Neural crest cell (in vitro differentiated cells): Measurements from ENCODE around the gene CDKN2B-AS1. TPM values are rescaled to one million over a fixed set of nuclear protein-coding genes. Genes with fewer than 3 reads are reported as not detected.

Source experiments
- DNase-seq: peaks from one replicate; pipeline ENCODE4 v3.0.0; 2021; ENCODE audit warnings: low read depth, mixed read lengths, low spot score
- H3K27ac Mint-ChIP-seq: one replicate; pipeline ENCODE4 v1.8.0; 2021; ENCODE audit warnings: mild to moderate bottlenecking, mixed read lengths; ENCODE audit not compliant: unreplicated experiment
- H3K27me3 Mint-ChIP-seq: 2 replicates; pipeline ENCODE4 v1.8.0; 2021; ENCODE audit warnings: low read depth, mild to moderate bottlenecking, mixed read lengths
- H3K36me3 Mint-ChIP-seq: 2 replicates; pipeline ENCODE4 v1.8.0; 2021; ENCODE audit warnings: low read depth, mild to moderate bottlenecking, mixed read lengths
- H3K4me1 Mint-ChIP-seq: 2 replicates; pipeline ENCODE4 v1.8.0; 2021; ENCODE audit warnings: mixed read lengths
- H3K4me3 Mint-ChIP-seq: one replicate; pipeline ENCODE4 v1.8.0; 2021; ENCODE audit warnings: mild to moderate bottlenecking, mixed read lengths
- H3K9me3 Mint-ChIP-seq: 2 replicates; pipeline ENCODE4 v1.8.0; 2021; ENCODE audit warnings: mixed read lengths
- total RNA-seq: library from RNA; stranded (reverse); gene quantifications from 2 replicates; pipeline ENCODE4 v1.2.1, GENCODE V29; 2021
- TF ChIP-seq, protein P1 (sequence below): fragments of 200-600 bp; sonication (generic); conservative IDR thresholded peaks from 2 replicates; pipeline ENCODE4 v1.5.0; 2021; ENCODE audit warnings: antibody characterized with exemption, mild to moderate bottlenecking

Gene CDKN2B-AS1
- total RNA-seq, 1 donor from 2014 or later: 0.21 TPM

DNA sequence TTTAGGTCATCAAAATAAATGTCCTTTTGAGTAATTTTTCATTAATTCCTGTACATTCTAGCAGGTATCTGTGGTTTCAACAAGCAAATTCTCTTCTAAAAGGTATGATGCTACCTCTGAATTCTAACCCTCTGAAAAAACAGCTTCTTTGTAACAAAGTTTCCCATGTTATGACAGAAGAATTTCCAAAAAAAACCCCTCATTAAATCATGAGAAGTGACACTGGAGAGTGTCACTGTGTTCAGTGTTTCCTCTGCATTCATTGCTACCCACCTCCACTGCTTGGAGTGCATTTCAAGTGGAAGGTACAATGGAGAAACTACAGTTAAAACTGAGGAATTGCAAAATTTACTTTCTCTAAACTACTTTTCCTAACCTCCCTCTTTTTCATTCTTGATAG is 10.5 kb upstream of the CDKN2B-AS1 start:
- TF ChIP-seq, protein P1, sequence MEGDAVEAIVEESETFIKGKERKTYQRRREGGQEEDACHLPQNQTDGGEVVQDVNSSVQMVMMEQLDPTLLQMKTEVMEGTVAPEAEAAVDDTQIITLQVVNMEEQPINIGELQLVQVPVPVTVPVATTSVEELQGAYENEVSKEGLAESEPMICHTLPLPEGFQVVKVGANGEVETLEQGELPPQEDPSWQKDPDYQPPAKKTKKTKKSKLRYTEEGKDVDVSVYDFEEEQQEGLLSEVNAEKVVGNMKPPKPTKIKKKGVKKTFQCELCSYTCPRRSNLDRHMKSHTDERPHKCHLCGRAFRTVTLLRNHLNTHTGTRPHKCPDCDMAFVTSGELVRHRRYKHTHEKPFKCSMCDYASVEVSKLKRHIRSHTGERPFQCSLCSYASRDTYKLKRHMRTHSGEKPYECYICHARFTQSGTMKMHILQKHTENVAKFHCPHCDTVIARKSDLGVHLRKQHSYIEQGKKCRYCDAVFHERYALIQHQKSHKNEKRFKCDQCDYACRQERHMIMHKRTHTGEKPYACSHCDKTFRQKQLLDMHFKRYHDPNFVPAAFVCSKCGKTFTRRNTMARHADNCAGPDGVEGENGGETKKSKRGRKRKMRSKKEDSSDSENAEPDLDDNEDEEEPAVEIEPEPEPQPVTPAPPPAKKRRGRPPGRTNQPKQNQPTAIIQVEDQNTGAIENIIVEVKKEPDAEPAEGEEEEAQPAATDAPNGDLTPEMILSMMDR: no peak
- DNase-seq: no peak
- H3K4me3 Mint-ChIP-seq: no peak overlapping the region
- H3K36me3 Mint-ChIP-seq: no peaks in the 10 kb centered on the region
- peaks cover 97% of the 10 kb centered on the region for H3K27me3 Mint-ChIP-seq
- H3K4me1 Mint-ChIP-seq: peaks cover 4% of the 10 kb centered on the region
- H3K27ac Mint-ChIP-seq: no peak overlapping the region
- H3K9me3 Mint-ChIP-seq: no peaks in the 10 kb centered on the region

DNA sequence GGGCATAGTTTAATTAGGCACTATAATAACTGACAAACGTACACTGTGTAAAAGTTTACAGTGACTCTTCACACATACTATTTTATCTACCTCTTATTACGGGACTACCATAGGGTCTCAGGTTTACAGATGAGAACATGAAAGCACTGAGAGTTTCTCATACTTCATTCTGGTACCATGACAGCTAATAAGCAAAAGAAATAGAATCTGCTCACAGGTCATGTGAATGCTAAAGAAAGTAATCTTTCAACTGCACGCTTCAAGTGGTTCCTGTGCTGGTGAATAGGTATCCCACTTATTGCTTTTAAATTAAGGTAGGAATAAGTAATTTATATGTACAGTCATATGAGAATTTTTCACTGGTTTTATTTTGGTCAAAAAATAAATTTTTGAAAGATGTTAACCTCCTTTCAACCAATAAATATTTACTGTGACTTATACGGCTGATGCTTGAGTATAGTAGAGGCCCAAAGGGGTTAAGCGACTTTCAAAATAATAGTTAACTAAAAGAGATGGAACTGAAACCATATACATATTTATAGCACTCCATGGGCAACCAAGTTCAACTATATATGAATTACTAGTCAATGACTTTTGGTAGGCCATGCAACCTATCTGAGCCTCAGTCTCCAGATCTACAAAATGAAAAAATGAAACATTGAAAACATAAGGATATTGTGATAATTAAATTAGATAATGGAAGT is 8.5 kb upstream of the CDKN2B-AS1 start:
- Mint-ChIP-seq H3K4me3 (no peak overlapping the region), H3K27me3 (peaks cover 99% of the 10 kb centered on the region), H3K9me3 (no peaks in the 10 kb centered on the region), H3K27ac (no peak overlapping the region), H3K4me1 (peaks cover 4% of the 10 kb centered on the region), H3K36me3 (peaks cover 3% of the 10 kb centered on the region)
- DNase-seq: no peak
- TF ChIP-seq, protein P1: no peak

DNA sequence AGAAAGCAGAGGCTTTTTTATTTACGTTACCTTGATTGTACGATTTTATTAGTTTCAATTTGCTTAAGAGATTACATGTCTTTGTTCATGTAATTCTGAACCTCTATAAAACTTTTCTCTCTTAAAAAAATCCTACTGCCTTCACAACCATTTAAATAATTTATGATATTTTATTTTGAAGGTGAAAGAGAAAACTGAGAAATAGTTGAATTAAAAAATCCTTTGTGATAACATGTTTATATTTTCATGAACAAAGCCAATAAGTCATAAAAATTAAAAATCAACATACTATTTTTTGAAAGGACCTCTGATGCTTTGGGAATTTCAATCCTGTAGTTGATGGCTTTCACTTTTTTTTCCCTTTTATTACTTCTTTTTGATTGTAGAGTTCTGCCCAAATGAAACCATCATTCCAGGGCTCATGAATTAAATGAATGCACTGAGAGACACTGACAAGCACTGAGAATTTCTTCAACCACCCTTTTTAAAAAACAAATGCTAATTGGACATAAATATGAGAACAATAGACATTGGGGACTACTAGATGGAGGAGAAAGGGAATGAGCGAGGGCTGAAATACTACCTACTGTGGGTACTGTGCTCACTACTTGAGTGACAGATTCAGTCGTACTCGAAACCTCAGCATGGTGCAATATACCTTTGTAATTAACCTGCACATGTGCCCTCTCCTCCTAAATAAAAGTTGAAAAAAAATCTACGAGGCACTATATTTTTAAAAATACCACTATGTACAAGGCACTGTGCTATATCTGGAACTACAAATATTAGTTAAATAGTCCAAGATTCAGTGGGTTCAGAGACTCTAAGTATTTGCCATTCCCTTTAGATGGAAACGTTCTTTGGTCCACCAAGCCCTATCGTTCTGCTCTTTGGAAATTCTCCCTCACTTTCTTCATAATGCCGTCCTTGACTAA is 6.3 kb upstream of the CDKN2B-AS1 start:
- DNase-seq: no peak
- Mint-ChIP-seq H3K36me3 (peaks cover 3% of the 10 kb centered on the region), H3K27me3 (peaks cover 94% of the 10 kb centered on the region), H3K9me3 (no peaks in the 10 kb centered on the region), H3K4me1 (peaks cover 6% of the 10 kb centered on the region), H3K4me3 (no peak overlapping the region), H3K27ac (no peak overlapping the region)
- TF ChIP-seq, protein P1: no peak

DNA sequence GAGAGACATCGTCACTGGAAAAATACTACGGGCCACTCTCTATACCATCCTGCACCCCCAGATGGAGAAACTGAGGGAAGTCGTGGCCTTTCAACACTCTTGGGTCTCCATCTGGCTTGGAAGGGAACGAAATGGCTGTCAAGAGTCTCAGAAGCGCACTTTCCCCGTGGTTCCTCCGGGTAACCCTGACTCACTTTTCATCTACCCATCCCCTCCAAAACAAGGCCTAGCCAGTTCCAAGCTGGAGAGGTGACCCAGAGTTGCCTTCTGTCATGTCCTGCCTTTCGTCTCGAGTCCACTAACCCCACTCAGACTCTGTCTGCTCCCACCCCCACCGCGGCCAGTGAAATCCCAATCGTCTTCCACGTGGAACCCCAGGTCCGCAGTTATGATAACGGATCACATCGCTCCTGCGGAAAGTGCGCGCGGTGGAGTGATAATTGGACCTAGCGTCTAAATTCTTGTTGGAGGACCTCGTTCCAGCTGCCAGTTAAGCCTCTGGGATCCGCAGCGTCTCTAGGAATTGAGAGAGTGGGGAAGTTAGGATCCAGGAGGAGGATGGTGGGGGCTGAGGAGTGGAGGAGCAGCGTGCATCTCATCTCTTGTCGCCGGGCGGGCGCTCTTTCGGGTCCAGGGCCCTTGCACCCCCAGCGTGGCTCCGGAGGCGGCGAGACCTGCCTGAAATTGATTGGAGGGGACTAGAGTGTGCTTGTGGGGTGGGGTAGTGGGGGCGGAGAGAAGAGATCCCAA is 5.0 kb upstream of the CDKN2B-AS1 start:
- Mint-ChIP-seq H3K9me3 (no peaks in the 10 kb centered on the region), H3K36me3 (peaks cover 3% of the 10 kb centered on the region), H3K27me3 (peaks cover 92% of the 10 kb centered on the region), H3K27ac (no peak overlapping the region), H3K4me3 (no peak overlapping the region), H3K4me1 (peaks cover 10% of the 10 kb centered on the region)
- DNase-seq: no peak
- TF ChIP-seq, protein P1: no peak
